HCT116 (cell line): ENCODE data around the gene HPCAL1. TPM values are rescaled to one million over a fixed set of nuclear protein-coding genes. Genes with fewer than 3 reads are reported as not detected.
A peak's percentile ranks its signal among the peaks of the same experiment; 100 is the strongest.

Experiments
- ATAC-seq: fragments of 200-7000 bp; cut with Tn5 transposase; 2 replicates; pipeline ENCODE4 v1.9.1; 2020; ENCODE audit warnings: mild to moderate bottlenecking, moderate library complexity
- BruUV-seq: library from RNA; stranded (reverse); fragments of 400-500 nt; replicated peaks from 2 replicates; lab custom pipeline; 2021; lab: Mats Ljungman, UMichigan
- CTCF ChIA-PET: fragments of 300-600 bp; sonication (Branson Sonifier 250); formaldehyde crosslinking; loops from one replicate; lab custom pipeline; 2021; ENCODE audit warnings: antibody characterized with exemption; lab: Charles Lee
- POLR2A ChIA-PET: fragments of 300-600, 350-600 bp; sonication (Branson Sonifier 250); formaldehyde crosslinking; loops from one replicate; lab custom pipeline; 2021; ENCODE audit warnings: antibody characterized with exemption; lab: Charles Lee
- RAD21 ChIA-PET, 2 experiments: fragments of 300-600 bp; sonication (Branson Sonifier 250); formaldehyde crosslinking; loops; one replicate each; lab custom pipeline; 2023; ENCODE audit warnings: low total read pairs in 2 of 2; ENCODE audit not compliant: uncharacterized antibody in 2 of 2, unreplicated experiment in 2 of 2, low non-redundant PET in 1 of 2; lab: Charles Lee
- DNase-seq: peaks from one replicate; pipeline ENCODE4 v3.0.0-alpha.2; 2010; ENCODE audit warnings: low read depth, low spot score
- H2AFZ ChIP-seq: fragments of 200-600 bp; shearing (Covaris generic), sonication (generic); 2 replicates; pipeline ENCODE4 v1.6.1; 2017; ENCODE audit warnings: low read depth, mixed run types, mixed read lengths, antibody characterized with exemption, low read length; ENCODE audit not compliant: poor library complexity, severe bottlenecking
- H3K27ac ChIP-seq: 2 replicates; pipeline ENCODE4 v1.5.1; 2012; ENCODE audit warnings: low read depth, low read length
- H3K27me3 ChIP-seq: fragments of 200-600 bp; sonication (generic); 2 replicates; pipeline ENCODE4 v1.6.1; 2016; ENCODE audit warnings: mixed run types, low read length, mixed read lengths; ENCODE audit not compliant: insufficient read depth
- H3K36me3 ChIP-seq, 2 experiments: fragments of 200-500 bp in 1 of 2; fragments of 200-600 bp in 1 of 2; sonication (Bioruptor generic) in 1 of 2; sonication (generic) in 1 of 2; 2 replicates each; pipeline versions ENCODE4 v1.5.1 to v1.6.1; 2014 to 2016; ENCODE audit warnings: low read length in 2 of 2, inconsistent platforms in 1 of 2, mixed read lengths in 1 of 2, mixed run types in 1 of 2; ENCODE audit not compliant: insufficient read depth in 2 of 2, control insufficient read depth in 1 of 2
- H3K4me1 ChIP-seq, 2 experiments: fragments of 200-600 bp in 1 of 2; sonication (generic) in 1 of 2; 2 replicates each; pipeline versions ENCODE4 v1.5.1 to v1.6.1; 2012 to 2017; ENCODE audit warnings: low read length in 2 of 2, inconsistent platforms in 1 of 2, mild to moderate bottlenecking in 1 of 2, mixed read lengths in 1 of 2, mixed run types in 1 of 2, moderate library complexity in 1 of 2; ENCODE audit not compliant: insufficient read depth in 2 of 2, control insufficient read depth in 1 of 2
- H3K4me2 ChIP-seq: fragments of 200-600 bp; sonication (generic); 2 replicates; pipeline ENCODE4 v1.6.1; 2017; ENCODE audit warnings: mixed run types, low read length, mixed read lengths
- H3K4me3 ChIP-seq, 2 experiments: fragments of 200-600 bp in 1 of 2; sonication (generic) in 1 of 2; replicated peaks in 1 of 2; 2 replicates each; pipeline ENCODE4 v1.5.1; 2011 to 2016; ENCODE audit warnings: low read length in 2 of 2, control low read depth in 1 of 2, low read depth in 1 of 2, mild to moderate bottlenecking in 1 of 2, mixed read lengths in 1 of 2, mixed run types in 1 of 2
- H3K79me2 ChIP-seq: fragments of 200-600 bp; sonication (generic); 2 replicates; pipeline ENCODE4 v1.6.1; 2017; ENCODE audit warnings: mild to moderate bottlenecking, mixed run types, low read length, moderate library complexity, mixed read lengths; ENCODE audit not compliant: insufficient read depth
- H3K9ac ChIP-seq: fragments of 200-600 bp; sonication (generic); 2 replicates; pipeline ENCODE4 v1.6.1; 2016; ENCODE audit warnings: low read length, mixed read lengths
- H3K9me2 ChIP-seq: fragments of 200-600 bp; sonication (generic), shearing (Covaris generic); 2 replicates; pipeline ENCODE4 v1.6.1; 2017; ENCODE audit warnings: mixed run types, mild to moderate bottlenecking, moderate library complexity; ENCODE audit not compliant: insufficient read depth
- H3K9me3 ChIP-seq, 2 experiments: fragments of 200-500 bp in 1 of 2; fragments of 200-600 bp in 1 of 2; sonication (Bioruptor generic) in 1 of 2; sonication (generic) in 1 of 2; 2 replicates each; pipeline ENCODE4 v1.6.1; 2014 to 2017; ENCODE audit warnings: low read length in 2 of 2, mixed read lengths in 2 of 2, inconsistent platforms in 1 of 2, low read depth in 1 of 2, mild to moderate bottlenecking in 1 of 2, mixed run types in 1 of 2, moderate library complexity in 1 of 2; ENCODE audit not compliant: control insufficient read depth in 1 of 2, insufficient read depth in 1 of 2
- H4K20me1 ChIP-seq: fragments of 200-600 bp; sonication (generic), shearing (Covaris generic); 2 replicates; pipeline ENCODE4 v1.6.1; 2017; ENCODE audit warnings: mixed run types, mild to moderate bottlenecking, moderate library complexity; ENCODE audit not compliant: insufficient read depth
- ELF1 ChIP-seq: IDR thresholded peaks from 2 replicates; pipeline ENCODE4 v1.6.1; 2012; ENCODE audit warnings: low read depth, borderline replicate concordance
- EZH2 ChIP-seq: fragments of 200-600 bp; sonication (generic); IDR thresholded peaks from 2 replicates; pipeline ENCODE4 v1.6.1; 2017; ENCODE audit warnings: antibody characterized with exemption, mixed run types
- EZH2phosphoT487 ChIP-seq: fragments of 200-600 bp; IDR thresholded peaks from 2 replicates; pipeline ENCODE4 v1.6.1; 2018; ENCODE audit warnings: antibody characterized with exemption, borderline replicate concordance
- FOSL1 ChIP-seq: IDR thresholded peaks from 2 replicates; pipeline ENCODE4 v1.6.1; 2012; ENCODE audit warnings: low read depth
- JUND ChIP-seq: IDR thresholded peaks from 2 replicates; pipeline ENCODE4 v1.6.1; 2012
- POLR2A ChIP-seq: IDR thresholded peaks from 2 replicates; pipeline ENCODE4 v1.7.0; 2011; ENCODE audit warnings: borderline replicate concordance; ENCODE audit not compliant: insufficient read depth, insufficient read length; ENCODE audit errors: extremely low read depth
- POLR2AphosphoS5 ChIP-seq: IDR thresholded peaks from 2 replicates; pipeline ENCODE4 v1.6.1; 2011; ENCODE audit warnings: mild to moderate bottlenecking, low read depth, low read length, moderate library complexity
- SIN3A ChIP-seq: IDR thresholded peaks from 2 replicates; pipeline ENCODE4 v1.6.1; 2012; ENCODE audit warnings: low read depth
- YY1 ChIP-seq: IDR thresholded peaks from 2 replicates; pipeline ENCODE4 v1.6.1; 2011; ENCODE audit warnings: low read length, low read depth, moderate library complexity, mild to moderate bottlenecking; ENCODE audit not compliant: insufficient replicate concordance; ENCODE audit errors: extremely low read depth
- ZBTB33 ChIP-seq: IDR thresholded peaks from 2 replicates; pipeline ENCODE4 v1.6.1; 2011; ENCODE audit warnings: mild to moderate bottlenecking, low read length, moderate library complexity; ENCODE audit not compliant: insufficient replicate concordance; ENCODE audit errors: extremely low read depth
- ZFX ChIP-seq: fragments of 450-650 bp; IDR thresholded peaks from 2 replicates; pipeline ENCODE4 v1.6.1; 2017
- ZNF274 ChIP-seq: fragments of 200-500 bp; sonication (Bioruptor generic); IDR thresholded peaks from 2 replicates; pipeline ENCODE4 v1.6.1; 2014; ENCODE audit warnings: mild to moderate bottlenecking, low read depth, low read length, inconsistent platforms
- intact Hi-C: fragments of 100-400 bp; cut with micrococcal nuclease; formaldehyde crosslinking; loops from 2 replicates; pipeline ENCODE4 v1.10.0; 2022
- total RNA-seq: library from RNA; stranded (reverse); gene quantifications from one replicate; pipeline ENCODE4 v1.2.1, GENCODE V29; 2021; ENCODE audit not compliant: unreplicated experiment

The HPCAL1 gene
- total RNA-seq, 1 experiment from 2014 or later: 111 TPM

- Histone ChIP-seq H4K20me1 (no peaks in the 10 kb centered on the region), H3K9me2 (no peaks in the 10 kb centered on the region), H3K36me3 (no peaks in the 10 kb centered on the region), H3K9ac (no peak overlapping the region), H3K79me2 (no peaks in the 10 kb centered on the region), H3K27ac (no peak overlapping the region), H2AFZ (peak overlapping the region; percentile 21), H3K27me3 (no peaks in the 10 kb centered on the region), H3K4me1 (peaks cover 17 to 40% of the 10 kb centered on the region in 2 experiments), H3K4me2 (0 out of 2 replicates have a peak overlapping the region, but pooled peaks have one; percentile 7), H3K9me3 (no peaks in the 10 kb centered on the region), H3K4me3 (no peak overlapping the region)
- DNase-seq: no peak
- ChIA-PET CTCF (interaction anchor here (0.8 kb wide), 1 partner anchor 130 kb away, joined by 3 read pairs; no protein-coding TSS in a partner anchor), RAD21 (interaction anchor here in 1 of 2 experiments (1.0 kb wide), 1 partner anchor 130 kb away, joined by 3 read pairs; no protein-coding TSS in a partner anchor), POLR2A (interaction anchor here (0.6 kb wide), 1 partner anchor 131 kb away, joined by 3 read pairs; no protein-coding TSS in a partner anchor)
- no TSS peak for BruUV-seq
- no peak for TF ChIP-seq SIN3A
- no peak for TF ChIP-seq ELF1
- no peak for TF ChIP-seq ZNF274
- TF ChIP-seq EZH2: no peak
- TF ChIP-seq JUND: no peak
- intact Hi-C loops: no loop called here
- ATAC-seq: no peak
Measured at GRCh38 chr2:10278763-10279471, 23.8 kb upstream of the HPCAL1 start.

GRCh38 chr2:10279472-10279870 lies 23.2 kb upstream of the HPCAL1 start:
- intact Hi-C loops: no loop called here
- BruUV-seq: no TSS peak
- ATAC-seq: no peak
- Histone ChIP-seq H2AFZ (no peak overlapping the region), H3K9ac (no peak overlapping the region), H3K79me2 (no peaks in the 10 kb centered on the region), H3K27ac (no peak overlapping the region), H3K4me1 (peaks cover 22 to 46% of the 10 kb centered on the region in 2 experiments), H3K4me2 (no peak overlapping the region), H3K9me3 (no peaks in the 10 kb centered on the region), H4K20me1 (no peaks in the 10 kb centered on the region), H3K36me3 (no peaks in the 10 kb centered on the region), H3K27me3 (no peaks in the 10 kb centered on the region), H3K9me2 (no peaks in the 10 kb centered on the region), H3K4me3 (no peak overlapping the region)
- no peak for TF ChIP-seq POLR2AphosphoS5
- TF ChIP-seq YY1: no peak
- TF ChIP-seq FOSL1: no peak
- TF ChIP-seq POLR2A: no peak
- no peak for TF ChIP-seq SIN3A
- no peak for TF ChIP-seq ZBTB33
- TF ChIP-seq ZFX: no peak
- TF ChIP-seq EZH2phosphoT487: no peak
- TF ChIP-seq JUND: no peak
- no peak for DNase-seq
- CTCF ChIA-PET: interaction anchor here (0.8 kb wide), 1 partner anchor 129 kb away, joined by 3 read pairs; no protein-coding TSS in a partner anchor
- POLR2A ChIA-PET: interaction anchor here (1.7 kb wide), 1 partner anchor 10 kb away, joined by 6 read pairs; no protein-coding TSS in a partner anchor
- RAD21 ChIA-PET: interaction anchor here in 1 of 2 experiments (1.0 kb wide), 1 partner anchor 129 kb away, joined by 3 read pairs; no protein-coding TSS in a partner anchor
